Karpas-422 (cell line): ENCODE data around the gene ZNF433. TPM values are rescaled to one million over a fixed set of nuclear protein-coding genes. Genes with fewer than 3 reads are reported as not detected.
"Not testable (repeated sequence)": the region's sequence is repeated elsewhere in the genome, so short reads cannot be mapped to it uniquely, and the experiment has no call there.

ENCODE experiments used
- DNase-seq: peaks from one replicate; pipeline ENCODE4 v3.0.0-alpha.2; 2015
- H2AFZ ChIP-seq: fragments of 200-600 bp; sonication (generic); 2 replicates; pipeline ENCODE4 v1.6.1; 2014; ENCODE audit warnings: antibody characterized with exemption, low read length, mixed read lengths
- H3K27ac ChIP-seq: fragments of 200-600 bp; sonication (generic); 2 replicates; pipeline ENCODE4 v1.5.1; 2014; ENCODE audit warnings: mild to moderate bottlenecking, low read length, moderate library complexity
- H3K27me3 ChIP-seq: fragments of 200-600 bp; sonication (generic); 2 replicates; pipeline ENCODE4 v1.6.1; 2014; ENCODE audit warnings: low read length, mixed read lengths
- H3K36me3 ChIP-seq: fragments of 200-600 bp; sonication (generic); 2 replicates; pipeline ENCODE4 v1.6.1; 2014; ENCODE audit warnings: low read length, mixed read lengths; ENCODE audit not compliant: insufficient read depth
- H3K4me1 ChIP-seq: fragments of 200-600 bp; sonication (generic); 2 replicates; pipeline ENCODE4 v1.6.1; 2014; ENCODE audit warnings: mild to moderate bottlenecking, low read length, mixed read lengths
- H3K4me2 ChIP-seq: fragments of 200-600 bp; sonication (generic); 2 replicates; pipeline ENCODE4 v1.6.1; 2014; ENCODE audit warnings: low read length, low read depth, mild to moderate bottlenecking; ENCODE audit not compliant: poor library complexity, severe bottlenecking
- H3K4me3 ChIP-seq: fragments of 200-600 bp; sonication (generic); 2 replicates; pipeline ENCODE4 v1.5.1; 2014; ENCODE audit warnings: mild to moderate bottlenecking, antibody characterized with exemption, low read length, mixed read lengths
- H3K79me2 ChIP-seq: fragments of 200-600 bp; sonication (generic); 2 replicates; pipeline ENCODE4 v1.6.1; 2014; ENCODE audit warnings: mild to moderate bottlenecking, low read length, mixed read lengths
- H3K9ac ChIP-seq: fragments of 200-600 bp; sonication (generic); 2 replicates; pipeline ENCODE4 v1.6.0; 2014; ENCODE audit warnings: low read length
- H3K9me2 ChIP-seq: fragments of 200-600 bp; sonication (generic), shearing (Covaris generic); replicated peaks from 2 replicates; pipeline ENCODE4 v1.6.0; 2014; ENCODE audit warnings: mild to moderate bottlenecking, low read length, moderate library complexity; ENCODE audit not compliant: insufficient read depth
- H3K9me3 ChIP-seq: fragments of 300-700, 200-600 bp; sonication (generic); 2 replicates; pipeline ENCODE4 v1.6.1; 2014; ENCODE audit warnings: low read length, mixed read lengths
- H4K20me1 ChIP-seq: fragments of 200-600 bp; sonication (generic); 2 replicates; pipeline ENCODE4 v1.6.1; 2014; ENCODE audit warnings: mild to moderate bottlenecking, antibody characterized with exemption, low read length, low read depth; ENCODE audit not compliant: insufficient read depth
- total RNA-seq: library from RNA; depleted of rRNA; stranded (reverse); fragments of >200 nt; shearing (Covaris generic); gene quantifications from 2 replicates; pipeline ENCODE4 v1.2.3, GENCODE V29; 2014; ENCODE audit warnings: low replicate concordance

The ZNF433 gene
- total RNA-seq, 1 experiment from 2014 or later: 6.0 TPM

DNA sequence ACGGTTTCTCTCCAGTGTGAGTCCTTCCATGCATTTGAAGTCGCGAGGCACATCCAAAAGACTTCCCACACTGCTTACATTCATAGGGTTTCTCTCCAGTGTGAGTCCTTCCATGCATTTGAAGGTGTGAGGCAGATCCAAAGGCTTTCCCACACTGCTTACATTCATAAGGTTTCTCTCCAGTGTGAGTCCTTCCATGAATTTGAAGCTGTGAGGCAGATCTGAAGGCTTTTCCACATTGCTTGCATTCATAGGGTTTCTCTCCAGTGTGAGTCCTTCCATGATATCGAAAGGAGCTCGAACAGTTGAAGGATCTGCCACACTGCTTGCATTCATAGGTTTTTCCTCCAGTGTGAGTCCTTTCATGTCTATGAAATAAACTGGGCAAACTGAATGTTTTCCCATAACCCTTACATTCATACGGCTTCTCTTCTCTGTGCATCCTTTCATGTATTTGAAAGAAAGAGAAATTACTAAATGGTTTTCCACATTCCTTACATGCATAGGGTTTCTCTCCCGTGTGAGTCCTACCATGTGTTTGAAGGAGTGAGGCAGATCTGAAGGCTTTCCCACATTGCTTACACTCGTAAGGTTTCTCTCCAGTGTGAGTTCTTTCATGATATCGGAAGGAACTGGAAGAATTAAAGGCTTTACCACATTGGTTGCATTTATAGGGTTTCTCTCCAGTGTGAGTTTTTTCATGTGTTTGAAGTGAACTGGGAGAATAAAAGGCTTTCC lies 20.3 kb downstream of the ZNF433 start:
- H3K9me2 ChIP-seq: no peaks in the 10 kb centered on the region
- peaks cover 42% of the 10 kb centered on the region for H3K9me3 ChIP-seq
- H3K4me1 ChIP-seq: no peaks in the 10 kb centered on the region
- H2AFZ ChIP-seq: no peak overlapping the region
- no peak overlapping the region for H3K27ac ChIP-seq
- no peak overlapping the region for H3K4me3 ChIP-seq
- no peak overlapping the region for H3K9ac ChIP-seq
- peaks cover 24% of the 10 kb centered on the region; the same call in 1 of the 2 replicates for H3K79me2 ChIP-seq
- no peak overlapping the region for H3K4me2 ChIP-seq
- no peaks in the 10 kb centered on the region for H3K27me3 ChIP-seq
- peaks cover 68% of the 10 kb centered on the region for H3K36me3 ChIP-seq
- H4K20me1 ChIP-seq: no peaks in the 10 kb centered on the region
- DNase-seq: peak; percentile 37

DNA sequence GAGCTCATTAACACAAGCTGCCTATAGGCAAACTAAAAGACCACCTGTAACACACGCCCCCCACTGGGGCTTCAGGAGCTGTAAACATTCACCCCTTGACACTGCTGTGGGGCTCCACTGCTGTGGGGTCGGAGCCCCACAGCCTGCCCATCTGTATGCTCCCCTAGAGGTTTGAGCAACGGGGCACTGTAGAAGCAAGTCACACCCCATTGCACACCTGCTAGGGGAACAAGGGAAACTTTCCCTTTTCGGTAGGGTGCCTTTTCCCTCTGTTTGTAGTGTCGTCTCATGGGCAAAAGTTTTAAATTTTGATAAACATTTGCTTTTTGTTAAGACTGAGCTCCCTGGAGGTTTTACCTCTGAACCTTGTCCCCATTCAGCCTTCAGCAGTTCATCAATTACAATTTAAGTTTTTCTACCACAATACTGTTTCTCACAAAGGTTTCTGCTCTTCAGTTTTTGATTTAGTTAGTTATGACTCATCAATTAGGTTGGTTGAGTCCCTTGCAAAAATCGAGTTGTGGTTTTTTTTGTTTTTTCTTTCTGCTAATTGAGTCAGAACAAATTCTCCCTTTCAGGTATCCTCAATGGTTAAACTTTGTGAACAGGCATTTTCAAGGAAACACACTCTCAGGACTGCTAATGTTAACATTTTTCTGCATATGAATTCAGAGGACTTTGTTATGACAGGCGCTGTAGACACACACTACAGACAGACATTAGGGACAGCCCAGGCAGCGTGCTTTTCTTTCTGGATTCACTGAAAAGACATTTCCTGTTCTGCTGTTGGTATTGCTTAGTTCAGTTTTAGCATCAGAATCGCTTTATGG lies 35.1 kb downstream of the ZNF433 start:
- DNase-seq: no peak
- Histone ChIP-seq H3K27ac (no peak overlapping the region), H3K27me3 (no peaks in the 10 kb centered on the region), H3K4me3 (no peak overlapping the region), H3K4me2 (no peak overlapping the region), H2AFZ (no peak overlapping the region), H3K79me2 (peaks cover 62% of the 10 kb centered on the region), H3K4me1 (peaks cover 5% of the 10 kb centered on the region), H3K9me3 (peaks cover 18% of the 10 kb centered on the region), H3K36me3 (peaks cover 63% of the 10 kb centered on the region), H4K20me1 (no peaks in the 10 kb centered on the region), H3K9ac (no peak overlapping the region), H3K9me2 (no peaks in the 10 kb centered on the region)

DNA sequence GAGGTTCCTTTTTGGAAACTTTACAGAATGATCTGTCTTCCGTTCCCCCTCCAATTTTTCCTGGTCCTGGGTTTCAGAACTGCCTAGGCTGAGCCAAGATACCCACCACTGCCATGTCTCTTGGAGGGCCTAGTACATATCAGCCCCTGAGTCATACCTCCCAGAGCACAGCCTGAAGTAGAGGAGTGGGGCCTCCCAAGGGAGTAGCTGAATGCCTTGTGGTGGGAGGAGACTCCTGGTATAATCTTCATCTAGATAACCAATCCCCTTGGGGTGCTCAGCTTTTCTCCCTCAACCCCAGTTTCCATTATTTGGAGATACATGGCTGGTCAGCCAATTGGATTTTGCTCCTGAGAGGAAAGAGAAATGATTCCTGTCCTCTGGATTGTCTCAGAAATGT lies 40.3 kb downstream of the ZNF433 start:
- Histone ChIP-seq H3K9me2 (no peaks in the 10 kb centered on the region), H3K27me3 (no peaks in the 10 kb centered on the region), H4K20me1 (no peaks in the 10 kb centered on the region), H3K36me3 (peaks cover 73% of the 10 kb centered on the region), H3K4me3 (no peak overlapping the region), H3K79me2 (peaks cover 93% of the 10 kb centered on the region), H3K4me1 (peaks cover 4% of the 10 kb centered on the region), H3K4me2 (no peak overlapping the region), H3K9me3 (peaks cover 21% of the 10 kb centered on the region), H3K9ac (no peak overlapping the region), H2AFZ (no peak overlapping the region), H3K27ac (no peak overlapping the region)
- DNase-seq: no peak

DNA sequence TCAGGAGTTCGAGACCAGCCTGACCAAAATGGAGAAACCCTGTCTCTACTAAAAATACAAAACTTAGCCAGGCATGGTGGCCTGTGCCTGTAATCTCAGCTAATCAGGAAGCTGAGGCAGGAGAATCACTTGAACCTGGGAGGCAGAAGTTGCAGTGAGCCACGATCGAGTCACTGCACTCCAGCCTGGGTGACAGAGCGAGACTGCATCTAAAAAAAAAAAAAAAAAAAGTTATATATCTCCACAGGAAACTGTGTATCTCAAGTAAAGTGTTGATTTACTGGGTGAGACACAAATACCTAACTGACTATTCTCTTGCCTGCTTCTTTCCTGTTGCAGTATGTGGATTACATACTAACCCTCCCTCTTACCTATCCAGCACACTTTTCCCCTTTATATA lies 43.6 kb downstream of the ZNF433 start:
- not testable (repeated sequence) for H3K4me2 ChIP-seq, H2AFZ ChIP-seq, H3K27ac ChIP-seq, H3K9ac ChIP-seq, H3K27me3 ChIP-seq, DNase-seq, H3K9me2 ChIP-seq, H3K4me3 ChIP-seq, H4K20me1 ChIP-seq, H3K4me1 ChIP-seq
- peaks cover 17% of the 10 kb centered on the region for H3K9me3 ChIP-seq
- peaks cover 55% of the 10 kb centered on the region for H3K36me3 ChIP-seq
- H3K79me2 ChIP-seq: peaks cover 89% of the 10 kb centered on the region

DNA sequence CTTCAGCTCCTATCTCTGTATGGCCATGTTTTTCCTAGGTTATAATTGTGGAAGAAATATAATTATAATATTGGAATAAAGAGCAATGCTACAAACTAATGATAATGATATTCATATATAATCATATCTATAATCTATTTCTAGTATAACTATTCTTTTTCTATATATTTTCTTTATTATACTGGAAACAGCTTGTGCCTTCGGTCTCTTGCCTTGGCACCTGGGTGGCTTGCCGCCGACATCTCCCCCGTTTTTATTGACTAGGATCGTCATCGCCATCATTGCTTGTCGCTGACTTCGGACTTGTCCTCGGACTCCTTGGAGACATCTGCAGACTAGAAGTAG lies 46.4 kb downstream of the ZNF433 start:
- Histone ChIP-seq H3K4me1 (peaks cover 5% of the 10 kb centered on the region), H2AFZ (no peak overlapping the region), H4K20me1 (no peaks in the 10 kb centered on the region), H3K27me3 (no peaks in the 10 kb centered on the region), H3K4me2 (peak overlapping the region; percentile 90), H3K4me3 (peak overlapping the region; percentile 82), H3K9ac (no peak overlapping the region; the same call in 1 of the 2 replicates), H3K9me3 (peaks cover 11% of the 10 kb centered on the region; the same call in 1 of the 2 replicates), H3K79me2 (peaks cover 65% of the 10 kb centered on the region), H3K27ac (no peak overlapping the region), H3K9me2 (no peaks in the 10 kb centered on the region), H3K36me3 (peaks cover 41% of the 10 kb centered on the region)
- DNase-seq: no peak

DNA sequence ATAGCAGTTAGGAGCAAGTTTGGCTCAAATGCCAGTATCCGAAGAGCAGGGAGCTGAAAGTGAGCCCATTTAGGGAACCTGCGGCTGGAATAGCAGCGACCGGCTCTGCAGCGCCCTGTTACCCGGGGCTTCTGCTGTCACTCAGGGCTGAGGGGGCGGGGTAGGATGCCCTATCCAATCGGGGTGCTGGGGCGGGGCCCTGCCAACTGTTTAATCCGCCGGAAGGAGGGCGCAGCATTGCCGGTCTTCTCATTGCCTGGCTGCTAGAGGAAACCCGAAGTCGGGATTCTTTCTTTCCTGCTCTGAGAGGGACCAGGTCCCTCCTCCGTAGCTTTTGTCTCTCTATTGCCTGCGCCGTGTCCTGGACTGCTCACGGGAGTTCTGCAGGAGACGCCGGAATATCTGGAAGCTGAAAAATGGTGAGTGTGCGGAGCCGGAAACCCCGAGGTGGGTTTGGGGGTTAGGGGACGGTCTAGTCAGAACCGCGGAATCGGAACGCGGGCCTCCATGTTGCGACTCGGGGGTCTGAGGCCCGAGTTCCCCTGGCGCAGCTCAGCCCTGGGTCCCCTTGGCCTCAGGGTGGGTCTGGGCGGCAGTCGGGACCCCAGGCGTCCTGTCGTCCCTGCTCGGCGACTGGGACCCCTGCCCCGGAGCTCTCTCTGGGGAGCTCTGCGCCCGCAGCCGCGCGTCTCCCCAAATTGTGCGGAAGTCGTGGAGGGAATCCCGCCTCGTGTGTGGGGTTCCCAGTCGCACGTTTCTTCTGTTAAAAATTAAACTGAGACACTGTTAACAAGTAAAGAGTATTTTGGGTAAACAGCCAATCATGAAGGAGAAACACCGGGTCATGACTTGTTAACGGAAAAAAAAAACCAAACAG lies 47.8 kb downstream of the ZNF433 start:
- H3K4me2 ChIP-seq: peak overlapping the region; percentile 90
- peaks cover 5% of the 10 kb centered on the region for H3K4me1 ChIP-seq
- H3K9me3 ChIP-seq: peaks cover 11% of the 10 kb centered on the region; the same call in 1 of the 2 replicates
- no peaks in the 10 kb centered on the region for H3K9me2 ChIP-seq
- peaks cover 51% of the 10 kb centered on the region for H3K79me2 ChIP-seq
- H3K27me3 ChIP-seq: no peaks in the 10 kb centered on the region
- peak overlapping the region; percentile 55; the same call in 1 of the 2 replicates for H2AFZ ChIP-seq
- H3K4me3 ChIP-seq: peak overlapping the region; percentile 82
- peak; percentile 97 for DNase-seq
- no peaks in the 10 kb centered on the region for H4K20me1 ChIP-seq
- peak overlapping the region; percentile 86 for H3K9ac ChIP-seq
- peak overlapping the region; percentile 69 for H3K27ac ChIP-seq
- peaks cover 32% of the 10 kb centered on the region for H3K36me3 ChIP-seq

DNA sequence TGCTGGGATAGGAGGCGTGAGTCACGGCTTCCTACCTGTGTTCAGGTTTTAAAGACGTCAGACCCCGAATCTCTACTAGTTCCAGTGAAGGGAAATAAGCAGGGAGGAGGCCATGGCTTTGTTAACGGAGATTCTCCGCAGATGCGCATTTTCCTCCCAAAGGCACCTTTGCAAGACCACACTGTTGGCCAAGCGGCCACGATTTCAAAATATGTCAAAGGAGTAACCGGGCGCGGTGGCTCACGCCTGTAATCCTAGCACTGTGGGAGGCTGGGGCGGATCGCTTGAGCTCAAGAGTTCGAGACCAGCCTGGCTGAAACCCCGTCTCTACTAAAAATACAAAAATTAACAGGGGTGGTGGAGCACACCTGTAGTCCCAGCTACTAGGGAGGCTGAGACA lies 48.7 kb downstream of the ZNF433 start:
- Histone ChIP-seq H3K9ac (no peak overlapping the region), H3K27me3 (no peaks in the 10 kb centered on the region), H3K9me3 (peaks cover 18% of the 10 kb centered on the region), H3K79me2 (peaks cover 42% of the 10 kb centered on the region), H3K36me3 (peaks cover 25% of the 10 kb centered on the region), H3K27ac (no peak overlapping the region), H3K9me2 (no peaks in the 10 kb centered on the region), H3K4me3 (no peak overlapping the region), H4K20me1 (no peaks in the 10 kb centered on the region), H3K4me1 (peaks cover 5% of the 10 kb centered on the region), H2AFZ (no peak overlapping the region), H3K4me2 (no peak overlapping the region)
- DNase-seq: no peak
